Measurements from ENCODE around the gene HSPA1B.
"Not testable (repeated sequence)": the region's sequence is repeated elsewhere in the genome, so short reads cannot be mapped to it uniquely, and the experiment has no call there.

The HSPA1B gene

GRCh38 chr6:31858707-31859106 is 31.2 kb downstream of the HSPA1B start:
- DNase-seq (ENCODE audit: low read depth in 3 of 3) = no peak

DNA sequence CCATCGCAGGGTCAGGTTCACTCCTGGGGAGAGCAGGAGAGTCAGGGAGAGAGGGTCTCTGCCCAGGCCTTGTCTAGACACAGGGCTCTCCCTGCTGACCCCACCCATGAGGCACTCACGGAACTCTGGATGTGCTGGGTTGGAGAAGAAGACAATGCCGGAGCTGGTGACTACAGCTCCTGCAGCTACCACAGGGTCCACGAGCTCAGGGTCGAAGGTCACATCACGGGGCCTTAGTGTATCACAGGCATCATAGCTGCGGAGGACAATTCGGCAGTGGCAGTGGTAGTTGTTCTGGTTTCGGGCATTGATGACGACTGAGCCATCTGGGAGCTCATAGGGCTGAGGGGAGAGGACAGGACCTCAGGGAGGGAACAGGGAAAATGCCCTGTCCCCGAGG is 32.4 kb downstream of the HSPA1B start:
- DNase-seq (ENCODE audit: low read depth in 3 of 3) = no peak

DNA sequence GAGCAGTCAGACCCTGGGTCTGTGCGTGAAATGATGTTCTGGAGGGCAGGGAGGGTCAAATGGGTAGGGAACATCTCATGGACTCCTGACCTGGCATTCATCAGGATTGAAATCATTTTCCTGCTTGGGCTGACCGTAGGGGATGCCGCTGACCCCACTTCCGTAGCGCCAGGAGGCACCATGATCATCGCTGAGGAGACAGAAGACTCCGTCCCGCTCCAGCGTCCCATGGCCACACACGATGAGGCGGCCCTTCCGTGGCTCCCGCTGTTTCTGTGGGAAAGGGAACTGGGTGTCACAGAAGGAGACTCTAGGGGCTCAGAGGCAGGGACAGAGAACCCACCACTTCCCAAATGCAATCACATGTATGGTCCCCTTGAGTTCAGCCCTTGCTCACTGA is 32.8 kb downstream of the HSPA1B start:
- DNase-seq (ENCODE audit: low read depth in 3 of 3) = no peak

- DNase-seq (ENCODE audit: low read depth in 3 of 3) = no peak
These were observed 33.6 kb downstream of the HSPA1B start for GRCh38 chr6:31861150-31861549.

DNA sequence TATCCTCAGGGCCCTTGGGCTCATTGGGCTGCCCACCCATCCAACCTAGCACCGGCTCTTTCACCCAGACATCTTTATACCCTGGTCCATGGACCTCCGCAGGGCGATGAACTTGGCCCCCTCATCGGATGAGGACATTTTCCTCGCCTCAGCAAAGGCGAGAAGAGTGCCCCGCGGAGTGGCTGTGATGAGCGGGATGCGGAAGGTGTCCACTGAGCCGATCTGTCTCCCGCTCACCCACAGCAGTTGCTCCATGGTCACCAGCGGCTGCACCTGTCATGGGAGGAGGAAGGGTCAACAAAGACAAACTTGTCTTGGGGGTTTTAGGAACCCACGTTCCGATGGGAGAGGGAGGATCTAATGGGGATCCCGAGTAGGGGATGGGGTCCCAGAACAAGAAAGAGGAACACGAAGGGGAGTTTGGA is 34.4 kb downstream of the HSPA1B start:
- no peak for DNase-seq (ENCODE audit: low read depth in 3 of 3)

- peak; percentile 87 to 99 (median 96) for DNase-seq (ENCODE audit: low read depth in 3 of 3)
These were observed 35.1 kb downstream of the HSPA1B start, which contains the start of gene NEU1 for GRCh38 chr6:31862344-31863235. NEU1 (minus strand) TSS chr6:31862821; CDS start chr6:31862776, 45 bp downstream.

GRCh38 chr6:31864123-31864562 is 36.6 kb downstream of the HSPA1B start:
- DNase-seq (ENCODE audit: low read depth in 3 of 3) = not testable (repeated sequence)

DNA sequence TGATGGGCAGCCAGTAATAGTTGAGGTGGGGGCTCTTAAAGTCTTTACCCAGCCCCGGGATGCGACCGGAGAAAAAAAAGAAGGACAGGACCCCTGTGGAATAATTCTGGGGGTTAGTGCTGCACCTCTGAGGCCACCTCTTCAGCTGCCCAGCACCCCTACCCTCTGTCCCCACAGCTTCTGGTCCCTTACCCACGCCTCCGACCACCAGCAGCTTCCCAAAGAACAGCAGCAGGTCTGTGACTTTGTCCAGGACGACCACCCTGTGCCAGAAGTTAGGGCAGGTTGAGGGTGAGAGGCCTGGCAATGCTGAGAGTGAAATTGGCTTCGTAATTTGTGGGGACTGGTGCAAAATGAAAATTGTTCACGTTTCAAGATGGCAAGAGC is 37.3 kb downstream of the HSPA1B start:
- DNase-seq (ENCODE audit: low read depth in 3 of 3) = no peak

GRCh38 chr6:31865205-31866118 is 37.9 kb downstream of the HSPA1B start:
- no peak for DNase-seq (ENCODE audit: low read depth in 3 of 3)

DNA sequence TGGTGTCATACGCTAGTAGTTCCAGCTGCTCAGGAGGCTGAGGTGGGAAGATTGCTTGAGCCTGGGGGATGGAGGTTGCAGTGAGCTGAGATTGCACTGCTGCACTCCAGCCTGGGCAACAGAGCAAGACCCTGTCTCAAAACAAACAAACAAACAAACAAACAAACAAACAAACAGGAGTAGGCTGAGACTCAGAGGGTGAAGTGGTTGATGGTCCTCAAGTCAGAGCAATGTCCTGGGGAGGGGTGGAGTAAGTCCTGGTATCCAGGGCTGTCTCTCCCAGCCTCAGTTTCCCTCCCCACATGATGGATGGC is 41.1 kb downstream of the HSPA1B start:
- not testable (repeated sequence) for DNase-seq (ENCODE audit: low read depth in 3 of 3)

- no peak for DNase-seq (ENCODE audit: low read depth in 3 of 3)
These were observed 41.8 kb downstream of the HSPA1B start for GRCh38 chr6:31869343-31869742.

DNA sequence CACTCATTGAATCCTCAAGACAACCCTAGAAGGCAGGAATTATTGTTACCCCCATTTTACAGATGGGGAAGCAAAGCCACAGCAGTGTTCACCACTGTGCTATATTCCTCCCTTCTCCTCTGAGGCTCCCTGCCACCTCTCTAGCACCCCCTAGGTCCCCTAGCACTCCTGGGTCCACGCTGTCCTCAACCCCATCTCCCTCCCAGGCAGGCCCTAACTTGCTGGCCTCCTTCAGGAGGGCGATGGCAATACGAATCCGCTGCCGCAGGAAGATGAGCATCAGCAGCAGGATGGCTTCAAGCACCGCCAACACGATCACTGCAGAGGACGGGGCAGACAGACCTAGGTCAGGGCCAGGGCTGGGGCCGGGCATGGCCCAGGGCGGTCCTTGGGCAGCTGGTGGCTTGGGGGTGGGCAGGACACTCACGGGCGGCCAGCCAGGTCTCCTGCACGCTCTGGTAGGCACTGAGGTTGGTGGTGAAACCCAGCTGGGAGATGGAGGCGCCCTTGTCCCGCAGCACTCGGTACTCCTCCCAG is 42.9 kb downstream of the HSPA1B start:
- no peak for DNase-seq (ENCODE audit: low read depth in 3 of 3)

- DNase-seq (ENCODE audit: low read depth in 3 of 3) = no peak
These were observed 43.6 kb downstream of the HSPA1B start for GRCh38 chr6:31871046-31871659.

GRCh38 chr6:31874084-31874670 is 46.6 kb downstream of the HSPA1B start:
- no peak for DNase-seq (ENCODE audit: low read depth in 3 of 3)

DNA sequence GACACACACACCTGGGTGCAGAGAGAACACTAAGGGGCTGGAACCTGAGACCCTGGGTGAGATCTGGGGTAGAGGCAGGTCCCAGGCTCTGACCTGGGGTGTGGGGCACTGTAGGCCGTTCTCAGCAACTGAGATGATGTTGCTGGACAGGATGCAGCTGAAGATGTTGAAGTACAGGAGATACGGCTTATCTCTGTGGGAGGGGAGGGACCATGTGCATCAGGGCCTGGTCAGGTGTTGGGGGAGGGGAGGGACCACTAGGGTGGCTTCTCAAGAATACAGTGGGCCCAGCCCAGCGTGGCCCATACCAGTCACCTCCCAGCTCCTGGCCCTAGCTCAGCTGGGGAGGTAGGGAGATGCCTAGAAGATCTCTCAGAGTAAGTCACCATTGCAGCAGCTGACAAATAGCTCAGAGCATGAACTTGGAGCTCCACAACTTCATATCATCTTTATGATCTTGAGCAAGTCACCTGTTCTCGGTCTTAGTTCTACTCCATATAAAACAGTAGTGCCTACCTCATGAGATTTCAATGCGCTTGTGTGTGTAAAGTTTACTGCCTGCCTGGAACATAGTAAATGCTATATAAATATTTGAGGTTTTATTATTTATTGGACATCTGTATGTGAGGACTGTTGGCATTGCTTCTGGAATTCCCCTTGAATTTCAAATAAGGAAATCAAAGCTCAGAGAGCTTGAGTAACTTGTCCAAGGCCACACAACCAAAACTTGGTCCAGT is 47.5 kb downstream of the HSPA1B start:
- no peak for DNase-seq (ENCODE audit: low read depth in 3 of 3)

DNA sequence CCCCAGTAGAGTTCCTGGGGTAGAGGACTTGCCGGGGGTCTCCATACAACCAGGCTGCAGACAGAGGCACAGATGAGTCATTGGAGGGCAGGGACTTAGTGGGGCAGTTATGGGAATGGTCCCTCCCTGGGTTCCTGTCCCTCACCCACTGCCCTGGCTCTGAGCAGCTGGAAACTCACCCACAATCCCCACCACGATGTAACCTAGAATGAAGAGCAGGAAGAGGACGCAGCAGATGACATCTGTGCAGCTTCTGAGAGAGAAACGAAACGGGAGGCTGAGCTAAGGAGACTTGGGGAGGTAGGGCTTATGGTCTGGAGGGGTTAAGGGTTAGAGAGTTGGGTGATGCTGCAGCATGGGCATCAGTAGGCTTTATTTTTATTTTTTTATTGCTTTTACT is 48.3 kb downstream of the HSPA1B start:
- DNase-seq (ENCODE audit: low read depth in 3 of 3) = no peak

- DNase-seq (ENCODE audit: low read depth in 3 of 3) = no peak
These were observed 48.8 kb downstream of the HSPA1B start for GRCh38 chr6:31876357-31876756.

- no peak for DNase-seq (ENCODE audit: low read depth in 3 of 3)
These were observed 49.6 kb downstream of the HSPA1B start for GRCh38 chr6:31877125-31877650.

GRCh38 chr6:31877651-31878161 is 50.2 kb downstream of the HSPA1B start:
- no peak for DNase-seq (ENCODE audit: low read depth in 3 of 3)

DNA sequence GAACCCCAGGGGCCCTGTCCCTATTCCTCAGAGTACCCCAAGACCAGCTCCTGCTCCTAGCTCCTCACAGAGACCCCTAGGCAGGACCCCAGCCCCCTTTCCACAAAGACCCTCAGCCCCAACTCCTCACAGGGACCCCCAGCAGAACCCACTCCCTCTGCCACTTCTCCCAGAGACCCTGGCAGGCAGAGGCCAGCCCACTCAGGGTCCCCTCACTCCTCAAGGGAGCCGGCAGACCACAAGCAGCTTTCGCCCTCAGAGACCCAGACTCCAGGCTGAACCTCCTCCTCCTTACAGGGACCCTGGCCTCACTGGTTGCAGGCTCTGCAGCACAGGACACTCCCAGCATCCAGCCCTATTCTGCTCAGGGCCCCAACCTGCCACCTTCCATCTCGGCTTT is 50.7 kb downstream of the HSPA1B start:
- no peak for DNase-seq (ENCODE audit: low read depth in 3 of 3)
